NCI-H82 treated with DMSO at 0.1 percent for 48 hours (cell line): Measurements from ENCODE around the gene FUT6.

Experiments used
- DNase-seq: peaks from one replicate; lab custom pipeline; 2025; ENCODE audit not compliant: unreplicated experiment; lab: John Stamatoyannopoulos, UW

Gene FUT6

GRCh38 chr19:5828661-5829566 lies 10.6 kb downstream of the FUT6 start:
- DNase-seq: no peak

- peak; percentile 90 for DNase-seq
Measured at GRCh38 chr19:5827891-5828660, 11.4 kb downstream of the FUT6 start.

GRCh38 chr19:5827342-5827890 lies 12.1 kb downstream of the FUT6 start:
- no peak for DNase-seq

GRCh38 chr19:5826531-5827341 lies 12.8 kb downstream of the FUT6 start:
- DNase-seq: peak; percentile 48

GRCh38 chr19:5825178-5825577 lies 14.3 kb downstream of the FUT6 start:
- no peak for DNase-seq

GRCh38 chr19:5824751-5825150 lies 14.8 kb downstream of the FUT6 start:
- peak; percentile 67 for DNase-seq

- no peak for DNase-seq
Measured at GRCh38 chr19:5823579-5824281, 15.8 kb downstream of the FUT6 start.

- DNase-seq: no peak
Measured at GRCh38 chr19:5822181-5822844, 17.2 kb downstream of the FUT6 start.

- no peak for DNase-seq
Measured at GRCh38 chr19:5821521-5822180, 17.9 kb downstream of the FUT6 start.

GRCh38 chr19:5820785-5821184 lies 18.7 kb downstream of the FUT6 start:
- no peak for DNase-seq

- no peak for DNase-seq
Measured at GRCh38 chr19:5818594-5818993, 20.9 kb downstream of the FUT6 start.

GRCh38 chr19:5817218-5817617 lies 22.3 kb downstream of the FUT6 start:
- no peak for DNase-seq

GRCh38 chr19:5814852-5815246 lies 24.7 kb downstream of the FUT6 start:
- no peak for DNase-seq

GRCh38 chr19:5814123-5814851 lies 25.2 kb downstream of the FUT6 start:
- DNase-seq: no peak

- no peak for DNase-seq
Measured at GRCh38 chr19:5811117-5811516, 28.4 kb downstream of the FUT6 start.

GRCh38 chr19:5809469-5809868 lies 30.0 kb downstream of the FUT6 start:
- DNase-seq: no peak

GRCh38 chr19:5809053-5809452 lies 30.4 kb downstream of the FUT6 start:
- no peak for DNase-seq

- no peak for DNase-seq
Measured at GRCh38 chr19:5808120-5808816, 31.2 kb downstream of the FUT6 start.
